C4-2B (cell line): ENCODE results near the gene NADSYN1.

ENCODE experiments used
- ZFX ChIP-seq: fragments of 450-650 bp; IDR thresholded peaks from 2 replicates; pipeline ENCODE4 v1.6.1; 2017
- TF ChIP-seq, protein P1 (sequence below): fragments of 450-650 bp; conservative IDR thresholded peaks from 2 replicates; pipeline ENCODE4 v1.5.1; 2017; ENCODE audit warnings: mild to moderate bottlenecking

DNA sequence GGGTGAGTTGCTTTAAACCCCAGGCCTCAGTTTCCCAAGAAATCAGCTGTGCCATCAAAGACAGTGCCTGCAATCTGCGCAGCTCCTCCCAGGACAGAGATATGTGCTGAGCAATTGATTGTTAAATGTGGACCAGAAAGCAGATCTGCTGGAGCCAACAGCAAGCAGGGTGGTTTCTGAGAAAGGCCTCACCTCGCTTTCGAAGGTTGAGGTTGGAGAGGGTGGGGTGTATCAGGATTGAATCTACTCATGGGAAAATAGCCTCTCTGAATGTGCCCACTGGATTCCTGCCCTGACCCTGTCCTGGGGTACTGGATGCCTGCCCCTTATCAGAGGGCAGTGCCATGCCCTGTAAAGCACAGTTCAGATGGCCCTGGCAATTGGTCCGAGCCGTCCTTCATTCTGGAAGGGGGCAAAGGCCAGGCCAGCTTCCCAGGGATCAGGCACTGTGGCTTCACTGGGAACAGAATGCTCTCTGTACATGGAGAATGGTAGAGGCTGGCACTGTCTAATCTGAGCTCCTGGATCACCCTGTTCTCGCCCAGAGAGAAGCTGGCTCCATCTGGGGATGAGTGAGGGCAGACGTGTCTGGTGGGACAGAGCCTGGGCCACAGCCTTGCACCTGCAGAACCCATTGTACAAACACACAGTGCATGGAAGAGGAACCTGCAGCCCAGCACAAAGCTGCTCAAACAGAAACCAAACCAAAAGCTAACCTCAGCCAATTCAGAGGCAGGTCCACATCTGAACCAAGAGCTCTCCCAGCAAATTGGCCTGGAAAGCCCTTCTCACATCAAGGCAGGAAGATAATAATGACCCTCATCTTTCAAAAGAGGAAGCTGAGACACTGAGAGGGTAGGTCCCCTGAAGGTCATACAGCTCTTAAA lies 20.0 kb upstream of the NADSYN1 start:
- TF ChIP-seq, protein P1, sequence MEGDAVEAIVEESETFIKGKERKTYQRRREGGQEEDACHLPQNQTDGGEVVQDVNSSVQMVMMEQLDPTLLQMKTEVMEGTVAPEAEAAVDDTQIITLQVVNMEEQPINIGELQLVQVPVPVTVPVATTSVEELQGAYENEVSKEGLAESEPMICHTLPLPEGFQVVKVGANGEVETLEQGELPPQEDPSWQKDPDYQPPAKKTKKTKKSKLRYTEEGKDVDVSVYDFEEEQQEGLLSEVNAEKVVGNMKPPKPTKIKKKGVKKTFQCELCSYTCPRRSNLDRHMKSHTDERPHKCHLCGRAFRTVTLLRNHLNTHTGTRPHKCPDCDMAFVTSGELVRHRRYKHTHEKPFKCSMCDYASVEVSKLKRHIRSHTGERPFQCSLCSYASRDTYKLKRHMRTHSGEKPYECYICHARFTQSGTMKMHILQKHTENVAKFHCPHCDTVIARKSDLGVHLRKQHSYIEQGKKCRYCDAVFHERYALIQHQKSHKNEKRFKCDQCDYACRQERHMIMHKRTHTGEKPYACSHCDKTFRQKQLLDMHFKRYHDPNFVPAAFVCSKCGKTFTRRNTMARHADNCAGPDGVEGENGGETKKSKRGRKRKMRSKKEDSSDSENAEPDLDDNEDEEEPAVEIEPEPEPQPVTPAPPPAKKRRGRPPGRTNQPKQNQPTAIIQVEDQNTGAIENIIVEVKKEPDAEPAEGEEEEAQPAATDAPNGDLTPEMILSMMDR: no peak
- TF ChIP-seq ZFX: no peak
